ENCODE measurements around the gene NFIB. TPM values are rescaled to one million over a fixed set of nuclear protein-coding genes. Genes with fewer than 3 reads are reported as not detected.

The NFIB gene
- total RNA-seq, 2 experiments from 2014 or later, result 13.7 to 25.1 TPM

- intact Hi-C loops (cut with micrococcal nuclease; ENCODE audit: unreplicated experiment), result no loop called here
- BruUV-seq (replicated peaks), result no TSS peak
- POLR2A ChIA-PET, result no interaction called here
- no peak for TF ChIP-seq CTCF (conservative IDR thresholded peaks at IDR 0.05; ENCODE audit: low read length)
- no peaks in the 10 kb centered on the region for H3K79me2 ChIP-seq (ENCODE audit: insufficient read depth, low read depth, low read length)
- no peak for DNase-seq (ENCODE audit: low spot score)
- H4K20me1 ChIP-seq (ENCODE audit: insufficient read depth, low read length), result no peaks in the 10 kb centered on the region
- H2AFZ ChIP-seq (ENCODE audit: low read length), result no peak overlapping the region
- no peaks in the 10 kb centered on the region for H3K9me2 ChIP-seq (ENCODE audit: insufficient read depth, low read length)
- H3K4me3 ChIP-seq (ENCODE audit: low read depth, low read length, poor library complexity, severe bottlenecking), result no peak overlapping the region
- no peaks in the 10 kb centered on the region for H3K4me1 ChIP-seq (ENCODE audit: insufficient read depth, low read length, poor library complexity, severe bottlenecking)
- no peaks in the 10 kb centered on the region for H3K36me3 ChIP-seq (ENCODE audit: insufficient read depth, low read length)
- no peak overlapping the region for H3K4me2 ChIP-seq (ENCODE audit: low read length)
- CTCF ChIA-PET (ENCODE audit: unreplicated experiment), result no interaction called here
- no peak overlapping the region for H3K27ac ChIP-seq (ENCODE audit: low read depth, low read length, poor library complexity, severe bottlenecking)
- H3K9me3 ChIP-seq (ENCODE audit: low read length), result no peaks in the 10 kb centered on the region
Observed at GRCh38 chr9:14346811-14347405, 33.0 kb upstream of the NFIB start.

- TF ChIP-seq CTCF (conservative IDR thresholded peaks at IDR 0.05; ENCODE audit: low read length), result no peak
- no peak for TF ChIP-seq EZH2phosphoT487 (IDR thresholded peaks at IDR 0.05; ENCODE audit: borderline replicate concordance, low read depth, low read length)
- no peak overlapping the region for H3K27ac ChIP-seq (ENCODE audit: low read depth, low read length, poor library complexity, severe bottlenecking)
- no peak for DNase-seq (ENCODE audit: low spot score)
- H3K9me2 ChIP-seq (ENCODE audit: insufficient read depth, low read length), result no peaks in the 10 kb centered on the region
- no peaks in the 10 kb centered on the region for H3K36me3 ChIP-seq (ENCODE audit: insufficient read depth, low read length)
- no peaks in the 10 kb centered on the region for H3K4me1 ChIP-seq (ENCODE audit: insufficient read depth, low read length, poor library complexity, severe bottlenecking)
- intact Hi-C loops (cut with micrococcal nuclease; ENCODE audit: unreplicated experiment), result no loop called here
- no peak overlapping the region for H2AFZ ChIP-seq (ENCODE audit: low read length)
- no peak overlapping the region for H3K4me2 ChIP-seq (ENCODE audit: low read length)
- ChIA-PET CTCF (ENCODE audit: unreplicated experiment) (no interaction called here), POLR2A (no interaction called here)
- no peaks in the 10 kb centered on the region for H3K79me2 ChIP-seq (ENCODE audit: insufficient read depth, low read depth, low read length)
- H4K20me1 ChIP-seq (ENCODE audit: insufficient read depth, low read length), result no peaks in the 10 kb centered on the region
- no peak overlapping the region for H3K4me3 ChIP-seq (ENCODE audit: low read depth, low read length, poor library complexity, severe bottlenecking)
- no TSS peak for BruUV-seq (replicated peaks)
- H3K9me3 ChIP-seq (ENCODE audit: low read length), result no peaks in the 10 kb centered on the region
Observed at GRCh38 chr9:14346231-14346791, 32.4 kb upstream of the NFIB start.

GRCh38 chr9:14345354-14346230 lies 31.7 kb upstream of the NFIB start:
- Histone ChIP-seq H3K4me3 (ENCODE audit: low read depth, low read length, poor library complexity, severe bottlenecking) (no peak overlapping the region), H3K36me3 (ENCODE audit: insufficient read depth, low read length) (no peaks in the 10 kb centered on the region), H4K20me1 (ENCODE audit: insufficient read depth, low read length) (no peaks in the 10 kb centered on the region), H3K79me2 (ENCODE audit: insufficient read depth, low read depth, low read length) (no peaks in the 10 kb centered on the region), H3K4me1 (ENCODE audit: insufficient read depth, low read length, poor library complexity, severe bottlenecking) (no peaks in the 10 kb centered on the region), H3K4me2 (ENCODE audit: low read length) (no peak overlapping the region), H3K9me3 (ENCODE audit: low read length) (no peaks in the 10 kb centered on the region), H3K27ac (ENCODE audit: low read depth, low read length, poor library complexity, severe bottlenecking) (no peak overlapping the region), H3K9me2 (ENCODE audit: insufficient read depth, low read length) (no peaks in the 10 kb centered on the region), H2AFZ (ENCODE audit: low read length) (no peak overlapping the region)
- intact Hi-C loops (cut with micrococcal nuclease; ENCODE audit: unreplicated experiment), result no loop called here
- TF ChIP-seq EZH2phosphoT487 (IDR thresholded peaks at IDR 0.05; ENCODE audit: borderline replicate concordance, low read depth, low read length) (no peak), CTCF (conservative IDR thresholded peaks at IDR 0.05; ENCODE audit: low read length) (no peak)
- POLR2A ChIA-PET, result no interaction called here
- CTCF ChIA-PET (ENCODE audit: unreplicated experiment), result no interaction called here
- DNase-seq (ENCODE audit: low spot score), result no peak
- no TSS peak for BruUV-seq (replicated peaks)
